ENCODE results near the gene TACC2.
"Not testable (repeated sequence)": the region's sequence is repeated elsewhere in the genome, so short reads cannot be mapped to it uniquely, and the experiment has no call there.

Gene TACC2

GRCh38 chr10:122023257-122023656, 34.3 kb downstream of the TACC2 start:
- not testable (repeated sequence) for DNase-seq (ENCODE audit: low read depth in 2 of 2)

DNA sequence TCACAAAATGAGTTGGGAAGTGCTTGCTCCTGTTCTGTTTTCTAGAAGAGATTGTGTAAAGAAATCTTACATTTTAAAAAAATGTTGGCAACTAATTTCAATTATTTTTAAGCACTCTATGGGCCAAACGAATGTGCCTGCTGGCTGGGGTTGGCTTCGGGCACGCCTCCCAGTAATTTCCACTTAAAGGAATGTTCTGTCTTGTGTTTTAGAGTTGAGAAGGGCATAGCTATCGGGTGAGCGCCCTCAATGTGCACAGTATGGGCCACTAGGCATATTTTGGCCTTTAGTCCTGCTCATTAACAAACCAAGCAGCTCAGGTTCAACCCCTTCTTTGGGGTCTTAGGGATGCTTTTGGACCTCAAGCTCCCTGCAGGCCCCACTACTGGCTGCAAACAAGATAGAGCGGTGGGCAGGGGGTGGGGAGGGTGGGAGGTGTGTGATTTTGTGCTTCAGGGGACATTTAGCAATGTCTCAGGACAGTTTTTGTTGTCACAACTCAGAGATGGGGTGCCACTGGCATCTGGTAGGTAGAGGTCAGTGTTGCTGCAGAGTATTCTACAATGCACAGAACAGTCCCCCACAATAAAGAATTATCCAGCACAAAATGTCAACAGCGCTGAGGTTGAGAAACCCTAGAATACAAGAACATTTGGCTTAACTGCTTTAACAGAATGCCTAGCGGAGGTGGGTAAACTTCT, 40.7 kb downstream of the TACC2 start:
- DNase-seq (ENCODE audit: low read depth in 2 of 2) = no peak

DNA sequence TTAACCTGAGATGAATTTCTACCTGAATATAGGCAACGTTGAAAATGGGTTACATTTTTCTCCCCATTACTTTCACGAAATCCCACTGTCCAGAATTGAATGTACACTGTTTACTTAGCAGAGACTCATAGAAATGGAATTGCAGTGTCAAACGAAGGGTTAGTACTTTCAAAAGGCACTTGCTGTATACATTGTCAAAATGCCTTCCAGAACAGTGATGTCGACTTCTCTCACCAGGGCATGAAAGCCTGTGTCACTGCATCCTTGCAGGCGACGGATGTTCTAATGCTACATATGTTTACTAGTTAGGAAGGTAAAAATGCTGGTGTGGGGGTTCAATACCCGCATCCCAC, 41.2 kb downstream of the TACC2 start:
- no peak for DNase-seq (ENCODE audit: low read depth in 2 of 2)

- DNase-seq (ENCODE audit: low read depth in 2 of 2) = no peak
Measured at GRCh38 chr10:122033224-122033926, 44.4 kb downstream of the TACC2 start.

DNA sequence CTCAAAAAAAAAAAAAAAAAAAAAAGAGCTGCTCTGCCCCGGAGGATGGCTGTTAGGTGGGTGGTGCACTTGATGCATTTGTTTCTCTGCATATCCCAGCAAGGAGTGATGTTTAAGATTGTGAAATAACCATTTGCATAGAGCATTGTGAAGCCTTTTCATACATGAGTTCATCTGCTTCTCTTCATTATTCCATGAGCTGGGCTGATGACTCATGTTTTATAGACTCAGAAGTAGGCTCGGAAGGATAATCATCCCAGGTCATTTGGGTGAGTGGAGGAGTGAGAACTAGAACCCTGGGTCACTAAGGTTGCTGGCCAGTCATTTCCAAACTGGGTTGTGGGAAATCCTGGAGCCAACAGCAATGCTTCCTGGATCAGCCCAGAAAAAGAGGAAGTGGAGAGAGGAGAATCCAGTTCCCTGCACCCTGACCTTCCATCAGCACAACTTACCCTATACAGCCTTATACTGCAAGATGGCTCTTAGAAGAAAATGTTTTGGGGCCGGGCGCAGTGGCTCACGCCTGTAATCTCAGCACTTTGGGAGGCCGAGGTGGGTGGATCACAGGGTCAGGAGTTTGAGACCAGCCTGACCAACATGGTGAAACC, 45.3 kb downstream of the TACC2 start:
- DNase-seq (ENCODE audit: low read depth in 2 of 2) = no peak

GRCh38 chr10:122040786-122041185, 51.8 kb downstream of the TACC2 start:
- no peak for DNase-seq (ENCODE audit: low read depth in 2 of 2)

DNA sequence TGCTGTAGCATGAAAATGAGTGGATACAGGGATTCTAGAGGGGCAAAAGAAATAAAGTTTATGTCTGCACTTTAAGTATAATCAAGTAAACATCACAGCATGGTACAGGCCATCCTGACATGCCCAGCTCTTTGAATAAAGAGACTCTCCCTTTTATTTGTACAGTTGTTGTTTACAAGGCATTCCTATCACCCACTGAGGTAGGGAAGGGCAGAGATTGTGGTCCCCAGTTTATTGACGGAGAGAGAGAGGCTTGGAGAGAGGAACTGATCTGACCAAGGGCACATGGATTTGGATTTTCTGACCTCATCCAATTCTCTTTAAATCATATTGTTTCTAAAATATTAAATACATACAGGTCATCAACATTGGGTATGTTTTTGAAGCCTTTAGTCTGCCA, 53.9 kb downstream of the TACC2 start:
- no peak for DNase-seq (ENCODE audit: low read depth in 2 of 2)

- DNase-seq (ENCODE audit: low read depth in 2 of 2) = no peak
Measured at GRCh38 chr10:122044045-122044661, 55.2 kb downstream of the TACC2 start.

DNA sequence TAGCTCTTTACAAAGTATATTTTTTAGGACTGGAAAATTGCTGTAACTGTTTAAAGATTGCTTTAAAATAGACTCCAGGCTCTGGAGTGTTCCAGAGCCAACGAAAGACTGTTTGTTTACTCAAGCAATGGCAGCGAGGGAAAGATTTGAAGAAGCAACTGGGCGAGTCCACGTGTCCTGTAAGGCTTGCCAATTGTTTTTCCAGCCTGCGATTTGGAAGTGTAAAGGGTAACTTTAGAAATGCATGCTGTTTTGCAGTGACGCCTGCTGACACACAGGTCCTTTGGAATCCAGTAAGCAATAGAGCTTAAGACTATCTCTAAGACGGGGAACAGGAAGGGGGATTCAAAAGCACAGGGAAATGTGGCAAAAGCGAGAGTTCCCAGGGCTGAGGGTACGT, 55.8 kb downstream of the TACC2 start:
- no peak for DNase-seq (ENCODE audit: low read depth in 2 of 2)

DNA sequence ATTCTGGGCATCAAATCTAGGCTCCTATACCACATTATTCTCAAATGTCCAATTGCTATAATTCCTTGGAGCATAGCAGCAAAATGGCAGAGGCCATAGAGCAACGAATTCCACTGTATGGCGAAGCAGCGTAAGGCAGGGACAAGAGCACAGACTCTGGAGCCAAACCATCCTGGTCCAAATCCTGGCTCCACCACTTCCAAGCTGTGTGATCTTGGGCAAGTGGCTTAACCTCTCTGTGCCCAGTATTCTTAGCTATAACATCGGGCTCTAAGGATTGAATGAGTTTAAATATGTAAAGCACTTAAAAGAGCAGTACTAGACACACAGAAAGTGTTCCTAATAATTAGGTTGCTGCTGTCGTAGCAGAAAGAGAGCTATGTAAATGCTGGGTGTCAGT, 56.2 kb downstream of the TACC2 start:
- no peak for DNase-seq (ENCODE audit: low read depth in 2 of 2)

GRCh38 chr10:122047560-122047959, 58.6 kb downstream of the TACC2 start:
- DNase-seq (ENCODE audit: low read depth in 2 of 2) = no peak

- no peak for DNase-seq (ENCODE audit: low read depth in 2 of 2)
Measured at GRCh38 chr10:122049076-122049475, 60.1 kb downstream of the TACC2 start.

GRCh38 chr10:122050311-122050710, 61.3 kb downstream of the TACC2 start:
- DNase-seq (ENCODE audit: low read depth in 2 of 2) = no peak

- DNase-seq (ENCODE audit: low read depth in 2 of 2) = no peak
Measured at GRCh38 chr10:122050811-122051210, 61.8 kb downstream of the TACC2 start.

DNA sequence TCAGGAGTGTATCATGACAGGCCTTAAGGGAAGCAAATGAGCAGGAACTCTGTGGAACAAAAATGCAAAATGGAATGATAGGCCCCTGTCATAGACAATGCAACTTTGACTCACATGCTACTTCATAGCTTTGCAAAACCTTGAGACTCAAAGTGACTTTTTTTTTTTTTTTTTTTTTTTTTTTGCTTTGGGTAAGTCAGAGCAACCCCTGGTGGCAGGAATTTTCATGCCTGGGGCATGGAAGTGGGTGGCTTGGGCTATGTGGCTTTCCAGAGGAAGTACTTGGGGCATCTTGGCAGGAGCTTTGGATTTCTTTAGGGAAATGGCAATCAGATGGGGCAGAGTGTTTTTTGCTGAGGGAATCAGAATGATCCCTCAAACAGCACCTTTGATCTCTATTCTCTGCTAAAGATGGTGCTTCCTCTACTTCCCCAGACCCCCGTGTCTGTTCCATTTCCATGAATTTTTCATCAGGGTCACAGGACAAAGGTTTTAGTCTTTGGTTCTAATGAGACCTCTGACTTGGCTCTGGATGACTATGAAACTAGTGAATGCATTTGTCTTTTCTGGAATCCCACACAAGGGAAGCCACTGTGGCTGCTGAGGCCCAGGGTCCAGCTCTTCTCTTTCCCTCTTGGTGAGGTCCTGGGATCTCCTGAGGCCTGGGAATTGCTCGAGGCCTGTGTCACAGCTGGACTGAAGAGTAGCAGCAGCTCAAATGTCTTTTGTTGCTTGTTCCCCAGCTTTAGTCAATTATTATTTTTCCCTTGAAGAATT, 62.8 kb downstream of the TACC2 start:
- no peak for DNase-seq (ENCODE audit: low read depth in 2 of 2)

DNA sequence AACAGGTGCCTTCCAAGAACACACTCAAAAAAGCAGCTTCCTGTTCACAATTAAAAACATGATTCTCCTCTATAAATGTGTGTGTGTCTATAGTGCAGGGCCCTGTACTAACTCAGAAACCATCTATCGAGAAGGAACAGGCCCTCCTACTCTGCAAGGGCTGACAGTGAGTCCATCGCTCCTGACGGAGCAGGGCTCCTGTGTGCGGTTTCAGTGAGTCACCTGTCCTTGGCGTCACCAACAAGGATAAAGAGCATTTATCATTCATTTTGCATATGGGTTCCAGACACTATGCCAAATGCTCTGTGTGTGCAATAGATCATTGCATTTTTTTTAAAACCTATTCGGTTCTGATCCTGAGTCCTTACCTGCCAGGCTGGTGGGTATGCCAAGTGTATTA, 63.7 kb downstream of the TACC2 start:
- DNase-seq (ENCODE audit: low read depth in 2 of 2) = no peak

DNA sequence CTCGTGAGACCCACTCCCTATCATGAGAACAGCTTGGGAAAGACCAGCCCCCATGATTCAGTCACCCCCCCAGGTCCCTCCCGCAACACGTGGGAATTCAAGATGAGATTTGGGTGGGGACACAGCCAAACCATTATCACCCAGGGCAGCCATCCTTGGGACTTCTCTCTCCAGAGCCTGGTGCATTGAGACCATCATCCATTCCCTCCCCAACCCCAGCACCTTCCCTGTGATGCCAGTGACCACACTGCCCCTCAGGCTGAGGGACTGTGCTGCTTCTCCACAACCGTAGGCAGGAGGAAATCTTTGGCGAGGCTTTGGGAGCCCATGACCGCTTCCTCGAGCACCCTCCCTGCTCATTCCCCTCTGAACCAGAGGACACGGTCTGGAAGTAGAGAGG, 64.4 kb downstream of the TACC2 start:
- DNase-seq (ENCODE audit: low read depth in 2 of 2) = no peak

GRCh38 chr10:122054048-122055025, 65.4 kb downstream of the TACC2 start:
- peak in 1 of 2 donors; percentile 1 for DNase-seq (ENCODE audit: low read depth in 2 of 2)

DNA sequence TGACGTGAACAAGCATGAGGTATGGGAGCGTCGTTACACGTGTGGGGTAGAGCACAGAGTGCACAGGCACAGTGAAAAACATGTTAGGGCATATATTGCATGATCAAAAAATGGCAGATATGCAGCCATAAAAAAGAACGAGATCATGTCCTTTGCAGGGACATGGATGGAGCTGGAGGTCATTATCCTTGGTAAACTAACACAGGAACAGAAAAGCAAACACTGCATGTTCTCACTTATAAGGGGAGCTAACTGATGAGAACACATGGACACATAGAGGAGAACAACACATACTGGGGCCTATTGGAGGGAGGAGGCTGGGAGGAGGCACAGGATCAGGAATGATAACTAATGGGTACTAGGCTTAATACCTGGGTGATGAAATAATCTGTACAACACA, 66.3 kb downstream of the TACC2 start:
- DNase-seq (ENCODE audit: low read depth in 2 of 2) = no peak

DNA sequence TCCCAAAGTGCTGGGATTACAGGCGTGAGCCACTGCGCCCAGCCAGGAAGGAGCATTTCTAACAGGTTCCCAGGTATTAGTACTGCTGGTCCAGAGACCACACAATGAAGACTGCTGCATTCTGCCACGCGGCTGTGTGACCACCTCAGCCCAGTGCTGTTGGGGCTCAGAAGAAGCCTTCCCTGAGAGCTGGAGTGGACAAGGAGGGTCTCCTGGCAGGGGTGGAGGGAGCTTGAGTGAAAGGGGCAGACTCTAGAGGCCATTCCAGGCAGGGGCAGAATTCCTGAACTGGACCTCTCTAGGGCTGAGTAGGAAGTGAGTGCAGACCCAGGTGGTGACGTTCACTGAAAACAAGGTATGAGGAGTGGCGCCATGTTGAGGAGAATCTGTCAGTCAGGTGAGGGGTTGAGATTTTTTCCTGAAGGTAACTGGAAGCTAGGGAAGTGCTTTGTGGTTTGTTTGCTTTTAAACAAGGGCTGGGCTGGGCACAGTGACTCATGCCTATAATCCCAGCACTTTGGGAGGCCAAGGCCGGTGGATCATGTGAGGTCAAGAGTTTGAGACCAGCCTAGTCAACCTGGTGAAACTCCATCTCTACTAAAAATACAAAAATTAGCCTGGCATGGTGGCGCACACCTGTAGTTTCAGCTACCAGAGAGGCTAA, 67.6 kb downstream of the TACC2 start:
- no peak for DNase-seq (ENCODE audit: low read depth in 2 of 2)
